ENCODE results near the gene RNASE12.

DNA sequence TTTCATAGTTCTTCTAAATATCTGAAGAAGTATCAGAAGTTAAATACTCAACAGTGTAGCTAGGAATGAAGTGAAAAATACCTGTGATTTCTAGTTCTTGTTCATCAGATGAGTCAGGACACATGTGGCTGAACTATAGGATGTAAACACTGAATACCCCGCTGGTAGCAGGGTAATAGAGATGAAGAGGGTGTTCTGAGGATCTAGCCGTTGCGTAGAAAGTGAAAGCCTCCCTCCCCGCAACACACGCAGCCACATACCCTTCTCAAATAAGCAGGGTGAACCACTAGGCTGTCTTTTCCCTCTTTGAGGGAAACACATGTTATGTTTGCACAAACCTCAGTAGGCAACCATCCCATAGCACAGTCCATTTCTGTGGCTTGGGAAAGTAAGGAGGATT lies 16.4 kb upstream of the RNASE12 start:
- no peak for TF ChIP-seq CTCF (IDR thresholded peaks at IDR 0.05)
- no peak for TF ChIP-seq POLR2A (IDR thresholded peaks at IDR 0.05)
